ENCODE data around the gene SLC4A2. TPM values are rescaled to one million over a fixed set of nuclear protein-coding genes. Genes with fewer than 3 reads are reported as not detected.

Gene SLC4A2
- total RNA-seq, 4 donors from 2014 or later: 48.5 to 109 (median 69.0) TPM

DNA sequence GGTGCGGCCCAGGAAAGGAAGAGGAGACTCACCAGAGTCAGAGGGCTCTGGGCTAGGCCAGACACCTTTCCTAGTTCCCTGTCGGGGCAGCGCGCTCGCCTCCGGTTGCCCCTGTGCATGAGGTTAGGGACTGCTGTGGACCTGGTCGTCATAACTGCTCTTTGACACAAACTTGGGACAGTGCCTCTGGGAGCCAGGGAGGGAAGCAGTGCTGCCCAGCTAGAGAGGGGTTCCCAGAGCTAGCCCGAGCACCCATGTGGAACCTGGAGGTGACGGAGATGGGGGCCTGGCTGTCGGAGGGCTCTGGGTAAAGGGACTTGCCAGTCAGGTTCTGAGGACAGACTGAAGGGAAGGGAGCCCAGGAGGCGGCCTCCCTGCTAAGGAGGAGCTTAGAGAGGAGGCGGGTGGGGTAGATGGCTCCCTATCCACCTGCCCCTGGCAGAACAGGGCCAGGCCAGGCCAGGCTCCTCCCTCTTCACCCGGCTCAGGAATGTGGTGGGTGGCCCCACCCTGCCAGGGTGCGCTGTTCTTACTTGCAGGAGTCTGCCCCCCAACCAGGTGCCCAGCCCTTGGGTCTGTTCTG lies 56.5 kb downstream of the SLC4A2 start:
- intact Hi-C loops (cut with DNase I): no loop called here
- Histone ChIP-seq H3K4me1 (peaks cover 15 to 21% of the 10 kb centered on the region in 2 donors), H3K4me3 (replicated peaks in 1 of 3) (peak overlapping the region in 2 of 3 donors; percentile 18 to 31), H3K36me3 (peaks cover 29 to 34% of the 10 kb centered on the region in 2 donors), H3K27me3 (no peaks in the 10 kb centered on the region), H3K27ac (peak overlapping the region; percentile 60 to 75 (median 66)), H3K9me3 (no peaks in the 10 kb centered on the region)
- peak; percentile 40 to 90 for TF ChIP-seq POLR2A (IDR thresholded peaks at IDR 0.05)
- TF ChIP-seq, protein P1, sequence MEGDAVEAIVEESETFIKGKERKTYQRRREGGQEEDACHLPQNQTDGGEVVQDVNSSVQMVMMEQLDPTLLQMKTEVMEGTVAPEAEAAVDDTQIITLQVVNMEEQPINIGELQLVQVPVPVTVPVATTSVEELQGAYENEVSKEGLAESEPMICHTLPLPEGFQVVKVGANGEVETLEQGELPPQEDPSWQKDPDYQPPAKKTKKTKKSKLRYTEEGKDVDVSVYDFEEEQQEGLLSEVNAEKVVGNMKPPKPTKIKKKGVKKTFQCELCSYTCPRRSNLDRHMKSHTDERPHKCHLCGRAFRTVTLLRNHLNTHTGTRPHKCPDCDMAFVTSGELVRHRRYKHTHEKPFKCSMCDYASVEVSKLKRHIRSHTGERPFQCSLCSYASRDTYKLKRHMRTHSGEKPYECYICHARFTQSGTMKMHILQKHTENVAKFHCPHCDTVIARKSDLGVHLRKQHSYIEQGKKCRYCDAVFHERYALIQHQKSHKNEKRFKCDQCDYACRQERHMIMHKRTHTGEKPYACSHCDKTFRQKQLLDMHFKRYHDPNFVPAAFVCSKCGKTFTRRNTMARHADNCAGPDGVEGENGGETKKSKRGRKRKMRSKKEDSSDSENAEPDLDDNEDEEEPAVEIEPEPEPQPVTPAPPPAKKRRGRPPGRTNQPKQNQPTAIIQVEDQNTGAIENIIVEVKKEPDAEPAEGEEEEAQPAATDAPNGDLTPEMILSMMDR (IDR thresholded peaks at IDR 0.05): no peak
- DNase-seq: peak; percentile 94
- WGBS, 2 donors: 43 to 55% methylated on average over 13 of the region's 14 CpGs

DNA sequence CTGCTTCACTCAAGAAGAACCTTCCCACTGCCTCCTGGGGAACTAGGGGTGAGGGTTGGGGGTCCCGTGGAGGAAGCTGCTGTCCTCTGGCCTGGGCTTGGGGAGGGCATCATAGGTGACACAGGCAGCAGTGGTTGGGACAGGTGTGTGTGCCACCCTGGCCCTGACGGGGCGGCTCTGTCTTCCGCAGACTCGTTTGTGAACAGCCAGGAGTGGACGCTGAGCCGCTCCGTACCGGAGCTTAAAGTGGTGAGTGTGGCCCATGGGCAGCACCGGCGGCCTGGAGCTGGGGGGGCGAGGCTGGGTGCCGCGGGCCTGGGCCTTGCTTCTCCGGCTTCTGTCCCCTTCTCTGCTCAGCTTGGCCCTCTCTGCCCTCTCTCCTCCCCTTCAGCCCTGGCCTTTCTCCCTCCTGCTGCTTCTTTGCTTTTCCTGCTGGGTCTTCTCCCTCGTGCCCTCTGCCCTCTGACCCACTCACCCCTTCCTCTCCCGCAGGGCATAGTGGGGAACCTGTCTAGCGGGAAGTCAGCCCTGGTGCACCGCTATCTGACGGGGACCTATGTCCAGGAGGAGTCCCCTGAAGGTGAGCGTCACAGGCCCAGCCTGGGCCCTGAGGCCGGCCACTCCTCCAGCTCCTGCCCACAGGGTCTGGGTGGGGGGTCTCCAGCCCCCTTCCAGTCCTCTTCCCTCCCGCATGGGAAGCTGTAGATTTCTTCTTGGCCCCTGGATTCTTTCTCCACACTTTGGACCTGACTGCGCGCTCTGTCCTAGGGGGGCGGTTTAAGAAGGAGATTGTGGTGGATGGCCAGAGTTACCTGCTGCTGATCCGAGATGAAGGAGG lies 57.4 kb downstream of the SLC4A2 start:
- Histone ChIP-seq H3K27me3 (no peaks in the 10 kb centered on the region), H3K4me1 (peaks cover 15 to 17% of the 10 kb centered on the region in 2 donors), H3K36me3 (peaks cover 38% of the 10 kb centered on the region in 2 donors), H3K9me3 (no peaks in the 10 kb centered on the region), H3K27ac (peak overlapping the region; percentile 60 to 75 (median 66)), H3K4me3 (replicated peaks in 1 of 3) (no peak overlapping the region)
- peak; percentile 21 to 23 for DNase-seq
- TF ChIP-seq, protein P1 (IDR thresholded peaks at IDR 0.05): no peak
- WGBS, 2 donors: 88 to 94% methylated on average over 22 to 25 of the region's 27 CpGs
- intact Hi-C loops (cut with DNase I): no loop called here

DNA sequence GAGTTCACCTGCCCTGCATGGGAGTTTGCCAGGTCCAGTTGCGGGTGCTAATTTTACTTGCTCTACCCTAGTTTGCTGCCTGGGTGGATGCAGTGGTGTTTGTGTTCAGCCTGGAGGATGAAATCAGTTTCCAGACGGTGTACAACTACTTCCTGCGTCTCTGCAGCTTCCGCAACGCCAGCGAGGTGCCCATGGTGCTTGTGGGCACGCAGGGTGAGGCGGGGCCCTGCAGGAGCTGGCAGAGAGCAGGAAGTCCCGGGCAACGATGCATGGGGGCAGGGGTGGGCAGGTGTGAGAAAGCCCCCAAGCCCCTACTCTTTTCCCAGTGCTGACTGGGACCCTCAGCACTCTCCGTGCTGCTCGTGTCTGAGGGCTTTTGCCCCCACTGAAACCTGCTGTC lies 58.2 kb downstream of the SLC4A2 start:
- Histone ChIP-seq H3K27me3 (no peaks in the 10 kb centered on the region), H3K36me3 (peaks cover 38 to 43% of the 10 kb centered on the region in 2 donors), H3K27ac (no peak overlapping the region), H3K9me3 (no peaks in the 10 kb centered on the region), H3K4me3 (replicated peaks in 1 of 3) (no peak overlapping the region), H3K4me1 (peaks cover 15 to 17% of the 10 kb centered on the region in 2 donors)
- no peak for DNase-seq
- intact Hi-C loops (cut with DNase I): no loop called here
- TF ChIP-seq POLR2A (IDR thresholded peaks at IDR 0.05): no peak
- TF ChIP-seq, protein P1 (IDR thresholded peaks at IDR 0.05): no peak
- WGBS, 2 donors: 94 to 97% methylated on average over 11 of the region's 12 CpGs

DNA sequence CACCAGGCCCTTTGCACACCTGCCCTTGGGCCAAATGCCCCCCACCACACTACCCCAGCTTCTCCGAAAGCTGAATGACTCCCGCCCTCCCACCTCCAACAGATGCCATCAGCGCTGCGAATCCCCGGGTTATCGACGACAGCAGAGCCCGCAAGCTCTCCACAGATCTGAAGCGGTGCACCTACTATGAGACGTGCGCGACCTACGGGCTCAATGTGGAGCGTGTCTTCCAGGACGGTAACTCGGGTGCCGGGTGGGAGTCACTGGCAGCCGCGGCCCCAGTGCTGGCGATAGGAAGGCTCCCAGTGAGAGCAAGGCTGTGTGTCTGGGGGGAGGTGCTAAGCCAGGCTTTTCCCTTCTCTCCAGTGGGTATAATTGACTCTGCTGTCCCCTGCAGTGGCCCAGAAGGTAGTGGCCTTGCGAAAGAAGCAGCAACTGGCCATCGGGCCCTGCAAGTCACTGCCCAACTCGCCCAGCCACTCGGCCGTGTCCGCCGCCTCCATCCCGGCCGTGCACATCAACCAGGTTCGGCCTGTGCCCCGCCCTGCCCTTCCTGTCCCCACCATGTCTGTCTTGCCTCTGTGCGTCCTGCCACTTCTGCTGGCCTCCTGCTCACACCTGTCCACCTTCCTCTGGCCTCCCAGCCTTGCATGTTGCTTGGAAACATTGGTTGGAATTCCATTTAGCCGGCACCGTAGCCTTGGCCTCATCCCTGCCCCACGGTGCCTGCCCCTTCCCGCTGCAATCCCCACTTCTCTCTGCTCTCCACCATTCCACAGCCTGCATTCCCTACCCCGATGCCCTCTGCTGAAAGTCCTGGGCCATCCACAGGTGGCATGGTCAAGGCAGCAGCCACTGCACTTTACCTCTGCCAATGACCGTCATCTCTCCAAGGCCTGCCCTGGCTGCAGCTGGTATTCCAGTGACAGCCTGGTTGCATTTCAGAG lies 59.0 kb downstream of the SLC4A2 start:
- Histone ChIP-seq H3K27ac (no peak overlapping the region), H3K4me1 (peaks cover 15 to 17% of the 10 kb centered on the region in 2 donors), H3K9me3 (no peaks in the 10 kb centered on the region), H3K4me3 (replicated peaks in 1 of 3) (no peak overlapping the region), H3K27me3 (no peaks in the 10 kb centered on the region), H3K36me3 (peaks cover 38 to 50% of the 10 kb centered on the region in 2 donors)
- intact Hi-C loops (cut with DNase I): no loop called here
- TF ChIP-seq, protein P1 (IDR thresholded peaks at IDR 0.05): no peak
- TF ChIP-seq POLR2A (IDR thresholded peaks at IDR 0.05): no peak
- DNase-seq: no peak
- WGBS, 2 donors: 93 to 94% methylated on average over 37 to 38 of the region's 38 CpGs
